HG02973 (cell line): Measurements from ENCODE around the gene ZNF407.
A peak's percentile ranks its signal among the peaks of the same experiment; 100 is the strongest.
"Not testable (repeated sequence)": the region's sequence is repeated elsewhere in the genome, so short reads cannot be mapped to it uniquely, and the experiment has no call there.

Source experiments
- ATAC-seq: cut with Tn5 transposase; IDR thresholded peaks from one replicate; pipeline ENCODE4 v1.9.1; 2021; ENCODE audit warnings: moderate library complexity; ENCODE audit not compliant: unreplicated experiment

Gene ZNF407

DNA sequence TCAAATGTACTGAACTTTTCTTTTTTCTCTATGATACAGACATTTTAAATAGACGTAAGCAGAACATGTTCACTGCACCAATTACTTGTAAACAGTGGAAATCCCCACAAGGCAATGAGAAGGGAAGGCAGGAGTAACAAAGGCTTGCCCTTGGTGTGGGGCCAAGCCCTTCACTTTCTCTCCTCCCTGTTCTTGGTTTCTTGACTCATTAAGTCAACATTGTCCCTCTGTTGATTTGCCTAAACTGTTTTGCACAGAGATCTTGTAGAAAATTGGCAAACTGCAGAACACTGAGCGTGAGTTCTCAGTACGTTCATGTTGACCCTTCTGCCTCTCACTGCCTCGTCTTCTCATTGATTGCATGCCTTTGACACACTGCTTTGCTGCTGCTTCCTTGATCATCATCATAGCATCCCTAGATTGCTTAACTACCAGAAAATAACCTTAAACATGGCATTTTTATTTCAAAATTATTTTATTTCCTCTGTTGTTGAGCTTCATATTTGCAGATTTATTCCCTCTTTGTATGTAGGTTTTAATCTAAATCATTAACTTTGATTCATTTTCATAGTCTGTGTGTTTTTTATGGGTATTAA, 353.6 kb downstream of the ZNF407 start:
- peak; percentile 66 for ATAC-seq

DNA sequence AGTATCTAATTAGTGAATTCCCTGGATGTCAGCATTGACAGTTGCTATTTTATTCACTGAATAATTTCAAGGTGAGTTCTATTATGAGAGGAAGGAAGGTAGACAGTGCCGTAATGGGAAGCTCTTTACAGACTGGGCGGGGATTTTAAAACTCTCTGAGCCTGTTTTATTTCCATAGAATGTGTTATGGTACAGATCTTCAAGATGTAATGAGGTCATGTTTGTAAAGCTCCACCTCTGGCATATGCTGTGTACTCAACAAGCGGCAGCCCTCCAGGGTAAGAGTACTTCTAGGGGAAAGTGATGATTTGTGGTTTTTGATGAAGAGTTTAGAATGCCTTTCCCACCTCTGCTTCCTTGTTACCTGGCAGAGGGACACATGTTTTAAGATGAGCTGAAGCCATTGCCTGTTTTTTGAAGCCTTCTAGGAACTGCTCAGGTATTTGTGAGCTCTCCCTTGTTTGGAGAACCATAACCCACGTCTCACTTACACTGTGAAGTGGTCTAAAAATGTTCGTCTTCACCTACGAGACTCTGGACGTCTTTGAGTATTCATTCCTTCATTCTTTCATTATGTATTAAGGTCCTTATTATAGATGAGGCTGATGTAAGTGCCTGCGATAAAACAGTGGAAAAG, 360.0 kb downstream of the ZNF407 start:
- ATAC-seq, result no peak

DNA sequence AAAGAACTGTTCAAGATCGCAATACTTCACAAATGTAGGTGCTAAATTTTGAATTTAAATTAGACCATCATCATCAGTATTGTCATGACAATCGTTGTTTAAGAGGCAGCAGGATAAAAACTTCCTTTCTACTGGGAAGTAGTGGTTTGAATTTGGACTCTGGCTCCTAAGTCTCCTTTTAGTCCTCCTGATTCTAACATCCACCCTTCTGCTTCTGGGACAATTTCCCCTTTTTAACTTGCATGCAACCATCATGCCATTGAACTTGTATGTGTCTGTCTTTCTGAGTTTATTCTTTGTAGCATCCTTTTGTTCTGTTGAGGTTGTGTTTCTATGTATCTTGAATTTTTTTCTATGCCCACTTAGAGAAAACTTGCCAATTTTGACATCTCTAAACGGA, 361.5 kb downstream of the ZNF407 start:
- ATAC-seq, result no peak

DNA sequence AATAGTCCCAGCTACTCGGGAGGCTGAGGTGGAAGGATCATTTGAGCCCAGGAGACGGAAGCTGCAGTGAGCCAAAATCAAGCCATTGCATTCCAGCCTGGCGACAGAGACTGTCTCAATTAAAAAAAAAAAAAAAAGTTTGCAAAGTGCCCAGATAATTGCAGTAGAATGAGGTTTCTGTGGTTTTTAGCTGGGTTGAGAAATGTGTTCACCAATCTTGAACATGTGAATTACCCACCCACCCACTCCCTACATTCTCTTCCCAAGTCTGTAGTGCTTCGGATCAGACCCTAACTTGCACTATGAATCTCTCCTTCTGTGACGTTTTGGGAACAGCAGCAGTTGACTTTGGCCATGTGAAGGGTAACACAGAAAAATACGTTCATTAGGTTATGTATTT, 363.9 kb downstream of the ZNF407 start:
- ATAC-seq, result no peak

DNA sequence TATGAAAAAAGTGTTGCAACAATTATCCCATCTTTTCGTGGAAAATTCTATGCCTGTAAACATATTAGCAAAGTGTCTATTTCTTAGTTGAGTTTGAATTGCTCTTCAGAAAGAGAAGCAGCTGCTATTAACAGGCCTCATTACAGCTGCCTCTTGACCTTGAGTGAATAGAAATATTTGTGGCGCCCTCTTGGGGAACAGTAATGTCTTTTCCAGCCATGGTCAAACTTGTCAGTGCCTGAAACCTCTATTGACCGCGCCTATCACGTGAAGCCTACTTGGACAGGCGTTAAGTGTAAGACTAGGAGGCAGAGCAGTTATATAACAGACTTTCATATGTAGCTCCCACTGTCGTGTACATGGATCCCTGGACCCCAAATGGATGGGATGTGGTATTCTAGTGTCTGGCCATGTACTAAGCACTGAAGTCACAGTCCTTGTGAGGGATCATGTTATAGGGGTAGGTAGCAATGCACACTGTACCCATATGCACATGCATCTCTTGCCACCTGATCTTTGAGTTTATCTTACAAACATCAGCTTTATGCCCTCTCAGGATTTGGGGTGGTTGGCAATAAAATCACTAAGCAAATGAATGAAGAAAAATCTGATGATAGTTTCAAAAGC, 366.3 kb downstream of the ZNF407 start:
- ATAC-seq, result peak; percentile 51

DNA sequence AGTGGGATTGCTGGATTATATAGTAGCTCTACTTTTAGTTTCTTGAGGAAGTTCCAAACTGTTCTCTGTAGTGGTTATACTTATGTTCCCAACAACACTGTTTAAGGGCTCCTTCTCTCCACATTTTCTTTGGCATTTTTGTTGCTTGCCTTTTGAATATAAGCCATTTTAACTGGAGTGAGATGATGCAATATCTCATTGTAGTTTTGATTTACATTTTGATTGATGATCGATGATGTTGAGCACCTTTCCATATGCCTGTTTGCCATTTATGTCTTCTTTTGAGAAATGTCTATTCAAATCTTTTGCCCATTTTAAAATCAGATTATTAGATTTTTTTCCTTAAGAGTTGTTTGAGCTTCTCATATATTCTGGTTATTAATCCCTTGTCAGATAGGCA, 368.0 kb downstream of the ZNF407 start:
- no peak for ATAC-seq

DNA sequence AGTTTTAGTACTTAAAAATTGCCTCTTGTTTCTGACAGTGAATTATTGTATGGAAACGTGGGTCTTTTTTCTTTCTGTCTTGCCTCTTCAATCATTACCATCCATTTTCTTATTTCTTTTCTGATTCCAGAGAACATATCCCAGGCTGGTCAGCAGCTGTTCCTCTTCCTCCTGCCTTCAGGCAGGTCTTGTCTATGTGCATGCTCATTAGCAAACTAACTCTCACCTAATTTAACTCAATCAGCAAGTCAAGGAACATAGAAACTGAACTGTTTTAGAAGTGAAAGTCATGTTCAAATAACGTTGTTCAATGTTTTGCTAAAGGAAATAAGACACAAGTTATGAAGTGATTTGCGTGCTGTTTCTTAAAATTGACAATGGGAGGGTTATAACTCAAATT, 369.8 kb downstream of the ZNF407 start:
- no peak for ATAC-seq

DNA sequence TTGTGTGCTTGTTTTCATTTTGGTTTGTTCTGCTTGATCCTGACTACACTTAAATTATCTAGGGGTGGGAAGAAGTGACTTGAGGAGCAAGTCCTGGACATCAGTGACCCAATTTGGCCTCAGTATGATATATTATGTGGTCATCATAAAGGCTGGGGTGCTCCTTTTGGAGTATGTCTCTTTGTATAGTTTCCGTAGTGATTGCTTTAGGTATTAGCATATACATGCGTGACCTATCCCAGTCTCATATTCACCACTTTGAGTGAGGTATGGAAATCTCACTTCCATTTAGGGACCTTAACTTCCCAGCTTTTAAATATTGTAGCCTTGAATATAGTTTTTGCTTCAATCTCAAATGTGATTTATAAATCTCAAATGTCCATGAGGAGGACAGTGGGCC, 370.3 kb downstream of the ZNF407 start:
- ATAC-seq, result no peak

DNA sequence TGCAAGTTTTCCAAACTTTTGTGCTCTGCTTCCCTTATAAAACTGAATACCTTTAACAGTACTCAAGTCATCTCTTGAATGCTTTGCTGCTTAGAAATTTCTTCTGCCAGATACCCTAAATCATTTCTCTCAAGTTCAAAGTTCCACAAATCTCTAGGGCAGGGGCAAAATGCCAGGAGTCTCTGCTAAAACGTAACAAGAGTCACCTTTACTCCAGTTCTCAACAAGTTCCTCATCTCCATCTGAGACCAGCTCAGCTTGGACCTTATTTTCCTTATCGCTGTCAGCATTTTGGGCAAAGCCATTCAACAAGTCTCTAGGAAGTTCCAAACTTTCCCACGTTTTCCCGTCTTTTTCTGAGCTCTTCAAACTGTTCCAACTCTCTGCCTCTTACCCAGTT, 373.7 kb downstream of the ZNF407 start:
- ATAC-seq, result not testable (repeated sequence)

DNA sequence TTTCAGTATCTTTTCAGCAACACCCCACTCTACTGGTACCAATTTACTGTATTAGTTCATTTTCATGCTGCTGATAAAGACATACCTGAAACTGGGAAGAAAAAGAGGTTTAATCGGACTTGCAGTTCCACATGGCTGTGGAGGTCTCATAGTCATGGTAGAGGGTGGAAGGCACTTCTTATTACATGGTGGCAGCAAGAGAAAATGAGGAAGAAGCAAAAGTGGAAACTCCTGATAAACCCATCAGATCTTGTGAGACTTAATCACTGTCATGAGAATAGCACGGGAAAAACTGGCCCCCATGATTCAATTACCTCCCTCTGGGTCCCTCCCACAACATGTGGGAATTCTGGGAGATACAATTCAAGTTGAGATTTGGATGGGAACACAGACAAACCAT, 374.1 kb downstream of the ZNF407 start:
- not testable (repeated sequence) for ATAC-seq

DNA sequence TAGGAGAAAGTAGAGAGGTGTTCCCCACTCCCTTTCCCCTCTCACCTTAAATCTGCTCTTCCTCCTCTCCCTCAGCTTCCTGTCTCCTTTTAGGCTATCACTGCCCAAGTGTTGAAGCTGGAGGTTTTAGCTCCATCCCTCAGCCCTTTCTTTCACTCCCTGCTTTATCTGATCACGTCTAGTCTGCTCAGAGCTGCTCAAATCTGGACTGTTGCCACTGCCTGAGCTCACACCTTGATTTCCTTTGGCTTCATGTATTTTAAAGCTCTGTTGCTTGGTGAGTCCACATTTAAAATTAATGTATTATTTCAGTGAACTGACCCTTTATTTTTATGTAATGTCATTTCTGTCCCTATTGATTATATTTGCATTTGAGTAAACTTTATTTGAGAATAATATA, 374.7 kb downstream of the ZNF407 start:
- ATAC-seq, result no peak

DNA sequence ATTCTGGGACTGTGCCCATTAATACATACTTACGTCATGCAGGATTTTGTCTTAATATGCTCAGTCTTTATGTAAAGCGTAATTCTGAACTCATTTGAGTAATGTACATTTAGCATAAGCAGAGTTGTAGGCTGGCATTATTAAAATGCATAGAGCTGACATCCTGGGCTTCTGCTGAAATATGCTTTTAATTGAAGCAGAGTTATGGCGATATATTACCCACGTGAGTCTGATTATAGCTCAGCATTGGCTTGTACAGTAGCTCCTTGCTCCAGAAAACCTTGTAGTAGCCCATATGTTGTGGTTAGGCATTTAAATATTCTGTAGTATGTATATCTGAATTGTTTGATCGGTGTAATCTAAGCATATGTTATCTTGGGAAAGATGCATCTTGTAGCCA, 377.3 kb downstream of the ZNF407 start:
- ATAC-seq, result no peak

DNA sequence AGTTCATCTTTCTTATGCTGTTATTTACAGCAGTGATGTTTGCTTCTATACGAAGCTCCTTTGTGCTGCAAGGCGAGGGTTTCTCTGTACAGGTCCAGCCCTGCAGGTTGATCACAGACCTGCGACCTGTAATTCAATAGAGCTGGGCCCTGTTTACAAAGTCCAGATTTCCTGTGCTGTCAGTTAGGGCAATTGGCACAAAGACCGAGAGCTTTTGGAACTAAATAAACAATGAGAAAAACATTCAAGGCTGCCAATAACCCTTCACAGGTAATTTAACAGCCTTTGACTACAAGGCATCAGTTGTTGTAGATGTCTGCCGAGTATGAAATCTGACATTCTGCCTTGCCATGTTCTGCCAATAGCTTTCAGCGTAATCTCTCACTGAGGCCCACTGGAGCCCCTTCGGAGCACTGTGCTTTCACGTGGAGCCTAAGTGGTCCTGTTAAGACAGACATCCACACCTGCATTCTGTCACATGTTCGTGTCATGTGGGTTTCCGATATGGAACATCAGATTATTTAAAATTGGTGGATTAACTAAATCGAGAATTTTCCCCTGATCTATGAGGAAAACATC, 378.8 kb downstream of the ZNF407 start:
- no peak for ATAC-seq

DNA sequence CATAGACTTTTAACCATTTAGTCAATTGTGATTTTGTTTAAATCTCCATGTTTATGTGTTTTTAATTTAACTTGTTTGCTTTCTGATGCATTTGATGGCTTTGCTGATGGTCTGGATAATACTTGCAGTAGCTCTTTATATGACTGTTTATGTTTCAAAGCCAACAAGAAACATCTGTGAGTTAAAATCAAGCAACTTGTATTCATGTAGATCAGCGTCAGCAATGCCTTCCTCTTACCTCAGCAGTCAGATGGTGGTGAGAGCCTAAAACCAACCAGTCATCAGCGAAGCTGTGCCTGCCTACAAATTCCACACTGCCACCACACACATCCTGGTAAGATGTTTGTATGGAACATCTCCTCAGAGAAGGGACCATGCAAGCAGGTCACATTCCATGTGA, 379.4 kb downstream of the ZNF407 start:
- ATAC-seq, result no peak

DNA sequence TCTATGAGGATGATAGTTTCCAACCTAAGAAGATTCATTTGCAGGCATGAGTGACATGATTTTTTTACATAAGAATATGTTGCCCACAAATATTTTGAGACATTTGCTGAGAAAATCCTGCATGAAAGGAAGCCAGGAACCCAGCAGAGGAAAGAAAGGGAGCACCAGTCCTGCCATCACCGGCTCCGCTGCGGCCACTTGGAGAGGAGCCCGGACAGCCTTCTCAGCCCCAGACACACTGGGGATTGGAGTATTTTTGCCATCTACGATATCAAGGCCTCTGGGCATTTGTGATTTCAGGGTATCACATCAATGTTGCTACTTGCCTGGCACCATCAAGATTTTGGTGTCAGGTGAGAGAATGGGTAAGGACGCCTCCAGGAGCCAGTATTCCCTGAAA, 383.0 kb downstream of the ZNF407 start:
- ATAC-seq, result no peak

DNA sequence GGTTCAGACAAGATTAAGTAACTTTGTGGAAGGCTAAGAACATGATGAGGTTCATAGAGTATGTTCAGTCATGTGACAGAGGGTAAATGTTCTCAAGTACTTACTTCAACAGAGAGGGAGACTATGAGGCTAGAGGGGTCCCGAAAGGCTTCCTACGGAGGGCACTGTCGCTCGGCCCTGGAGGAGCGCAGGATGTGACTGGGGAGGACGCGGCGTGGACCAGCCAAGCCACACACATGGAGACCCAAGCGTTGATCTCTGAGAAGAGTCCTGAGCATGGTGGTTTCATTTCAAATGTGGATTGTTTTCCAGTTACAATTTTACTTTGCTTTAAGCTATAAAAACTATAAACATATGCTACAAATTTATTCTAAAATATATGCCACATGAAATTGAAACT, 383.8 kb downstream of the ZNF407 start:
- ATAC-seq, result no peak

DNA sequence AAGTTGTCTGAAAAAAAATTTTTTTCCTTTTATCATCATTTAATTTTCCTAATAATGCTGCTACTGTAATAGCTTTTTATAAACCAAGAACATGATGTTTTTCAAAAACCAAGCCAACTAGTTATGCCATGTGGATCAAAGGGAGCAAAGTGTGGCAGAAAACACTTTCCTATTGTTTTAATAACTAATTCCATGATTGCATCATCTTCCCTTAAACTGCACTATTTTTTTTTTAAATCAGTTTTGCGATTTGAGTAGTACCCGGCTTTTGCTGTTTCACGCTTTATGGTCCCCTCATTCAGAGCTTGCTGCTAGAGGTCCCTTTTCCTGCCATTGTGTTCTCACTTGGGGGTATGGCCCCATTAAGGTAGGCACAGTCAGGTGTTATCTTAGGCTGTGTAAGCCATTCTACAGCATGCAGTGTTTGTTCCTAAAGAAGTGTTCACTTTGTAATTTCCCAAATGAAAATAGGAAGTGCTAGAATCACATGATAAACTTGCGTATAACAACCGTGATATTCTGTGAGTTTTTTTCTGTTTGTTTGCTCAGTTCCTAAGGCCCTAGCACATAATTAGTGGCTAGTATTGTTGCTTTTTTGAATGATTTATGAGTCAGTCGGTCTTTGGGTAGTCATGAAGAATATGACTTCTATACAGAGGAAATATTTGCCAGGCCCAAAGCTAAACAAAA, 385.4 kb downstream of the ZNF407 start:
- no peak for ATAC-seq

DNA sequence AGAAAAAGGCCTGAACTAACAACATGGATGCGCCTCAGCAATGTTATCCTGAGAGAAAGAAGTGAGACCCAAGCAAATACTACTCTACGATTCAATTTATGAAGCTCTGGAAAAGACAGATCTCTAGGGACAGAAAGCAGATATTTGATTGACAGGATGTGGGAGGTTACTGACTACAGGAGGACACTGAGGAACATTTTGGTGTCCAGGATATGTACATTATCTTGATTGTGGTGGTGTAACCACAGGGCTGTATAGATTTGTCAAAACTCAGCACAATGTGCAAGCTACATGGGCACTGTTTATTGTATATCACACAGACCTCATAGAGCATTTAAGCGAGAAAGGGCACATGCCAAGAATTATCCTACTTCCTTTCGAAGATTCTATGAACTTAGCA, 391.5 kb downstream of the ZNF407 start:
- no peak for ATAC-seq

DNA sequence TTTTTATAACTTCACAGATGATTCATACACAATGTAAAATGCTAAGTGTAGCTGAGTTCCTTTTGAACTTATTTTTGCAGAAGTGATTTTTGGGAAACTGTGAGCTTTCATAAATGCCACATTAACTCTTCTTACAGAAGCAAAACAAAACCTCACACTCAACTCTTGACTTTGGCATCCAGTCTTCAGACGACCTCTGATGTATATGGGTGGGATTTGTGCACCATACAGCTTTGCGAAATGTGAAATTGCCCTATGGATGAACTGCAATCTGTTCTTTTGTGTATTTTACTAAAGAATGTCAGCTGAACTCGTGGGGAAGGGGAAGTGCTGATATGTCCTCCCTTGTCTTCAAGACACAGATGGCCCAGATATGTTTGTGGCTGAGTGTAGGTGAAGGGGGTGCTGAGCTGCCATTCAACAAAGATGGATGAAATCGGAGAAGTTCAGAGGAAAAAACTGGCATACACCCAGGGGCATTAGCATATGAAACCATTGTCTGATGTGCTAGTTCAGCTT, 393.0 kb downstream of the ZNF407 start:
- ATAC-seq, result no peak

DNA sequence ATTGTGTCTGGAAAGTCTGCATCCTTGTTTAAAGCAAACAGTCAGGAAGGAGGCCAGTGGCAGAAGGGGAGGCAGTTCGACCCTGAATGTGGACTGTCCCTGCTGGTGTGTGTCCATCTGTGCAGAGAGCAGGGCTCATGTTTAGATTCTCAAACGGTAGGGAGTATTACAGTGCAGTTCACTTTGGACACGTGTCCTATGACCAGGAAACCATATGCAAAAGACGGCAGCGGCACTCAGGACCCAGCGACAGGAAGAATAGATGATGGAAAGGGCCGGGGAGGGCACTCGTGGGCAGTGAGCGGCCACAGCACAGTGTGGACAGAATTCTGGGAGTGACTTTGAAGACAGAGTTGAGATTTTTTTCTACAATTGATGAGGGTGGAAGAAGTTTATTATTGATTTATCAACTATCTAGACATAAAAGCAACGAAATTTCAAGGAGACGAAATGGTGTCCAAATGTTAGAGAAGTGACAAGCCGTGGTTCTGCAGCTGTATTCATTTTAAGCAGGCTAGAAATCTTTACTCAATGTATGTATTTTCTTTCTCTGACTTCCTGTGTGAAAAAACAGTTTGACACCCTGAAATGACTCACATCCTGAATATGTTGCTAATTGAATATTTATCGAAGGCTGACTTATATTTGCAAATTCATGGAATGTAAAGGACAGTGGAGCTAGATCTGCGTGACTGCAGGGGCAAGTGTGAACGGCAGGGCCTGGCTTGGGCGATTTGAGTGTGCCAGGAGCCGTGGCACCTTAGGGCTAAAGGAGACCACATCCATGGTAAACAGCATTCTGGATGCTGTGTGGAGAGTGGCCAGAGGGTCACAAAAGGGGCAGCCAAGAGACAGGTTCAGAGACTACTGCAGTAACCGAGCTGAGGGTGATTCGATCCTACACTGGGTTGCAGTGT, 397.1 kb downstream of the ZNF407 start:
- peak; percentile 78 for ATAC-seq

DNA sequence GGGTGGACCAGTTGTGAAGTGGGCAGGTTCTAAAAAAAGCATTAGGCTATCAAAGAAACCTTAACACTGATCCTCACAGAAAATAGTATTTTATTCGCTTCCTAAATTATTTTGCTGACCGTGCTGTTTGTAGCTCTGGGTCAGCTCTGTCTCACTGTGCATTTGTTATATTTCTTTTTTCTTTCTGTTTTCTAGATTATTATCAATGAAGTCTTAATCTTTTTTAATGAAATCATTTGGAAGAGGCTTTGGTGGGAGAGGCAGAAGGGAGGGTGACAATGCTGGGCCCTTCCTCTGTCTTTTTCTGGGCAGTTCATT, 397.7 kb downstream of the ZNF407 start:
- ATAC-seq, result no peak
